Measurements from ENCODE around the gene XPO5. TPM values are rescaled to one million over a fixed set of nuclear protein-coding genes. Genes with fewer than 3 reads are reported as not detected.

Gene XPO5
- total RNA-seq, 1 donor from 2014 or later = 33.5 TPM

DNA sequence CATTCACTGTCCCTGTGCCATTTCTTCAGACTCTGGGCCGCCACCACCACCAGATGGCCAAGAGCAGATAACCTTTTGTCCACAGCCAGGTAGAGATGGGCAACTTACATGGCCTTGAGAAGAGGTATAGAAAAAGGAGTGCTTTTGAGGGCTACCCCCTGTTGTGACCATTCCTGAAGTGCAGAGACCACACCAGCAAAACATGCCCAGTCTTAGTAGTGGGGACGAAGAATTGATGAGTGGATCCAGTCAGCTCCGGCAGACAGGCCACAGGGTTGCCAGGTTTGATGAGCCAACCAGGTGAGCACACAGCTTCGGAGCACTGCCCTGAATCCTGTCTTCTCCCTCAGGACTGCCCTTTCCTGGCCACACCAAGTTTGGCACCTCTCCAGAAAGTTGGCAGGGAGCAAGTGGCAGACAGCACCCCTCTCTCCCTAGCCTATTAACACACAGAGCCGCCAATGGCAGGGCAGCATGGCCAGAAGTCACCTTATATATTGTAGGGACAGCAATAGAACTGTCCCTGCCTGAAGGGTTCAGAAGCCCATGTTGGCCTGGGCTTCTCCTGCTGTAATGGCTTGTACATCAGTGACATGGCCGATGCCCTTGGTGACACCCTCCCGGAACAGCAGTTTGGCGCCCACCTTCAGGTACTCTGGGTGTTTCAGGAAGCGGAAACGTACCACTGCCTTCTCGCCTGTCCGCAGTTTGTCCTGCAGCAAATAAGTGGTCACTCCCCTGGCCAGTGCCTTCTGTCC lies 45.4 kb upstream of the XPO5 start:
- TF ChIP-seq CTCF (conservative IDR thresholded peaks at IDR 0.05; ENCODE audit: low read depth, low read length) = no peak
- H3K4me3 ChIP-seq (ENCODE audit: low read depth, low read length) = no peak overlapping the region
- DNase-seq (ENCODE audit: low read depth) = no peak

- H3K4me3 ChIP-seq (ENCODE audit: low read depth, low read length) = no peak overlapping the region
- DNase-seq (ENCODE audit: low read depth) = no peak
- TF ChIP-seq CTCF (conservative IDR thresholded peaks at IDR 0.05; ENCODE audit: low read depth, low read length) = no peak
Observed at GRCh38 chr6:43616725-43617472, 41.1 kb upstream of the XPO5 start.

DNA sequence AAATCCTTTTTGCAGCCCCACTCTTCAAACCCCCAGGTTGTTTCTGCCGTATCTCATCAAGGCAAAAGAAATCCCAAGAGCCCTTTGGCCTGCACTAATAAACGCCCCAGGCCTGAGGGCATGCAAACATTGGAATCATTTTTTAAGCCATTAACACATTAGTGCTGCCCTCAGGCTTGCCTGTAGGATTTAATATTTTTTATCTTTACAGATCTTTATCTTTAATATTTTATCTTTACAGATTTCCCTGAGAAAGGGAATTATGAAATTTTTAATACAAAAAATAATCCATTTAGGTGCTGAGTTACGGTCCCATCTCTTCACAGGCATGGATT lies 38.5 kb upstream of the XPO5 start:
- no peak for DNase-seq (ENCODE audit: low read depth)
- no peak for TF ChIP-seq CTCF (conservative IDR thresholded peaks at IDR 0.05; ENCODE audit: low read depth, low read length)
- H3K4me3 ChIP-seq (ENCODE audit: low read depth, low read length) = no peak overlapping the region

DNA sequence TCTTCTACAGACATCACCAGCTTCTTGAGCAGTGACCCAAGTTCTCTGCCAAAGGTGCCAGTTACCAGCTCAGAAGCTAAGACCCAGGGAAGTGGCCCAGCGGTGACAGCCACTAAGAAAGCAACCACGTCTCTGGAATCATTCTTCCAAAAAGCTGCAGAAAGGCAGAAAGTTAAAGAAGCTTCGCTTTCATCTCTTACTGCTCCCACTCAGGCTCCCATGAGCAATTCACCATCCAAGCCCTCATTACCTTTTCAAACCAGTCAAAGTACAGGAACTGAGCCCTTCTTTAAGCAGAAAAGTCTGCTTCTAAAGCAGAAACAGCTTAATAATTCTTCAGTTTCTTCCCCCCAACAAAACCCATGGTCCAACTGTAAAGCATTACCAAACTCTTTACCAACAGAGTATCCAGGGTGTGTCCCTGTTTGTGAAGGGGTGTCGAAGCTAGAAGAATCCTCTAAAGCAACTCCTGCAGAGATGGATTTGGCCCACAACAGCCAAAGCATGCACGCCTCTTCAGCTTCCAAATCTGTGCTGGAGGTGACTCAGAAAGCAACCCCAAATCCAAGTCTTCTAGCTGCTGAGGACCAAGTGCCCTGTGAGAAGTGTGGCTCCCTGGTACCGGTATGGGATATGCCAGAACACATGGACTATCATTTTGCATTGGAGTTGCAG lies 38.0 kb upstream of the XPO5 start:
- H3K4me3 ChIP-seq (ENCODE audit: low read depth, low read length) = no peak overlapping the region
- DNase-seq (ENCODE audit: low read depth) = no peak
- TF ChIP-seq CTCF (conservative IDR thresholded peaks at IDR 0.05; ENCODE audit: low read depth, low read length) = no peak

- DNase-seq (ENCODE audit: low read depth) = no peak
- no peak for TF ChIP-seq CTCF (conservative IDR thresholded peaks at IDR 0.05; ENCODE audit: low read depth, low read length)
- H3K4me3 ChIP-seq (ENCODE audit: low read depth, low read length) = no peak overlapping the region
Observed at GRCh38 chr6:43610431-43610830, 34.6 kb upstream of the XPO5 start.

DNA sequence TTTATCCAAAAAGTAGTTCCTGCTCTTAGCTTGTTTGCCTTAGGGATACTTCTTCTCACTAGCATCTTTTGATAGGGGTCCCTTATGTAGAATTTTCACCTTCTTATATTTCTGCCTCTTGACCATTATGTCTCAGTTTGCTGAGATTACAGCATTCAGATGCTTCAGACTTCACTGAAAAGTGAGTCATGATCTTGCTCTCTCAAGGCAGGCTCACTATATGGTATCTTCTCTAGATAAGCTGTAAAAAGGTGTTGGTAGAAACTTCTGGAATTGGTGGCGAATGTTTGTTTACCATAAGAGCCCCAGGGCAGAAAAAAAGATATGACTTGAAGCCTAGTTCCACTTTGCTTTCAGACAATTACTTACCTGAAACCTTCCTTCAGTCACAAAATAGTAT lies 33.6 kb upstream of the XPO5 start:
- TF ChIP-seq CTCF (conservative IDR thresholded peaks at IDR 0.05; ENCODE audit: low read depth, low read length) = no peak
- DNase-seq (ENCODE audit: low read depth) = no peak
- H3K4me3 ChIP-seq (ENCODE audit: low read depth, low read length) = no peak overlapping the region

Measured in epithelial cell of proximal tubule (primary cell).